Hepatocyte (in vitro differentiated cells): ENCODE measurements around the gene CFAP99. TPM values are rescaled to one million over a fixed set of nuclear protein-coding genes. Genes with fewer than 3 reads are reported as not detected.

Experiments used
- DNase-seq: peaks from one replicate; pipeline ENCODE4 v3.0.0-alpha.2; 2016; ENCODE audit warnings: low spot score
- H2AFZ ChIP-seq: fragments of 200-600 bp; sonication (generic); 2 replicates; pipeline ENCODE4 v1.6.0; 2016; ENCODE audit warnings: antibody characterized with exemption, mild to moderate bottlenecking
- H3K27ac ChIP-seq: fragments of 200-600 bp; sonication (generic); 2 replicates; pipeline ENCODE4 v1.5.1; 2016; ENCODE audit warnings: mild to moderate bottlenecking
- H3K27me3 ChIP-seq: fragments of 200-600 bp; sonication (generic); 2 replicates; pipeline ENCODE4 v1.6.1; 2016
- H3K36me3 ChIP-seq: fragments of 200-600 bp; sonication (generic); replicated peaks from 2 replicates; pipeline ENCODE4 v1.5.1; 2016; ENCODE audit warnings: low read depth; ENCODE audit not compliant: insufficient read depth
- H3K4me1 ChIP-seq: fragments of 200-600 bp; sonication (generic); 2 replicates; pipeline ENCODE4 v1.5.1; 2016; ENCODE audit warnings: mild to moderate bottlenecking, moderate library complexity; ENCODE audit not compliant: insufficient read depth
- H3K4me2 ChIP-seq: fragments of 200-600 bp; sonication (generic); 2 replicates; pipeline ENCODE4 v1.6.0; 2016
- H3K4me3 ChIP-seq: fragments of 200-600 bp; sonication (generic); 2 replicates; pipeline ENCODE4 v1.5.1; 2016; ENCODE audit warnings: mild to moderate bottlenecking
- H3K79me2 ChIP-seq: fragments of 200-600 bp; sonication (generic); 2 replicates; pipeline ENCODE4 v1.6.0; 2017; ENCODE audit warnings: mild to moderate bottlenecking
- H3K9me2 ChIP-seq: fragments of 200-600 bp; sonication (generic); replicated peaks from 2 replicates; pipeline ENCODE4 v1.6.0; 2017; ENCODE audit warnings: mild to moderate bottlenecking; ENCODE audit not compliant: insufficient read depth
- H3K9me3 ChIP-seq: fragments of 200-600 bp; sonication (generic); 2 replicates; pipeline ENCODE4 v1.5.1; 2016; ENCODE audit warnings: low read depth, mild to moderate bottlenecking
- H4K20me1 ChIP-seq: fragments of 200-600 bp; sonication (generic); 2 replicates; pipeline ENCODE4 v1.6.0; 2016; ENCODE audit warnings: mild to moderate bottlenecking; ENCODE audit not compliant: insufficient read depth, poor library complexity, severe bottlenecking
- CTCF ChIP-seq: fragments of 200-600 bp; sonication (generic); IDR thresholded peaks from 2 replicates; pipeline ENCODE4 v1.5.1; 2016; ENCODE audit warnings: antibody characterized with exemption, mild to moderate bottlenecking; ENCODE audit not compliant: poor library complexity
- EZH2 ChIP-seq: fragments of 200-600 bp; sonication (generic); IDR thresholded peaks from 2 replicates; pipeline ENCODE4 v1.6.1; 2016; ENCODE audit warnings: antibody characterized with exemption, mild to moderate bottlenecking, borderline replicate concordance
- EZH2phosphoT487 ChIP-seq: fragments of 200-600 bp; sonication (generic); IDR thresholded peaks from one replicate; pipeline ENCODE4 v1.6.1; 2018; ENCODE audit warnings: antibody characterized with exemption, mild to moderate bottlenecking, low read depth, moderate library complexity; ENCODE audit not compliant: unreplicated experiment, severe bottlenecking
- WGBS: methylation state at CpG from one replicate; pipeline ENCODE4 v1.1.6; 2016; ENCODE audit warnings: low lambda C conversion rate; ENCODE audit errors: missing lambda C conversion rate; 5-methylcytosine and 5-hydroxymethylcytosine counted together
- polyA plus RNA-seq: library from polyadenylated mRNA; unstranded; fragments of >200 nt; fragmentation: Nextera tagmentation; extraction: Ambion mirVana; gene quantifications from 2 replicates; pipeline ENCODE4 v1.2.1, GENCODE V29; 2016
- total RNA-seq: library from RNA; depleted of rRNA; stranded (reverse); fragments of >200 nt; gene quantifications from 2 replicates; pipeline ENCODE4 v1.2.3, GENCODE V29; 2014

CFAP99 gene
- total and polyA plus RNA-seq, 2 experiments from 2014 or later, result not detected

- H3K79me2 ChIP-seq, result no peaks in the 10 kb centered on the region
Observed at GRCh38 chr4:2432004-2432403, 13.2 kb downstream of the CFAP99 start.

GRCh38 chr4:2432991-2433530 is 14.3 kb downstream of the CFAP99 start:
- 80% methylated on average over 18 of the region's 20 CpGs for WGBS

More at GRCh38 chr4:2432004-2432403, 13.2 kb downstream of the CFAP99 start:
- TF ChIP-seq CTCF, result no peak
- TF ChIP-seq EZH2, result no peak
- TF ChIP-seq EZH2phosphoT487, result no peak
- no peak overlapping the region for H3K4me2 ChIP-seq
- no peaks in the 10 kb centered on the region for H3K27me3 ChIP-seq
- H3K36me3 ChIP-seq, result no peaks in the 10 kb centered on the region
- H3K4me3 ChIP-seq, result no peak overlapping the region
- no peaks in the 10 kb centered on the region for H3K9me2 ChIP-seq
- no peaks in the 10 kb centered on the region for H3K4me1 ChIP-seq
- no peak overlapping the region for H2AFZ ChIP-seq
- no peaks in the 10 kb centered on the region for H4K20me1 ChIP-seq
- no peaks in the 10 kb centered on the region for H3K9me3 ChIP-seq
- H3K27ac ChIP-seq, result no peak overlapping the region
- DNase-seq, result no peak

GRCh38 chr4:2433609-2434350 is 15.0 kb downstream of the CFAP99 start:
- no peaks in the 10 kb centered on the region for H3K9me3 ChIP-seq
- 84% methylated on average over 27 of the region's 29 CpGs for WGBS
- no peaks in the 10 kb centered on the region for H3K36me3 ChIP-seq
- no peaks in the 10 kb centered on the region for H4K20me1 ChIP-seq
- H3K79me2 ChIP-seq, result no peaks in the 10 kb centered on the region
- H3K4me1 ChIP-seq, result no peaks in the 10 kb centered on the region
- no peak overlapping the region for H2AFZ ChIP-seq
- no peak for DNase-seq
- H3K27ac ChIP-seq, result no peak overlapping the region
- H3K27me3 ChIP-seq, result no peaks in the 10 kb centered on the region
- TF ChIP-seq EZH2, result no peak
- TF ChIP-seq CTCF, result no peak
- TF ChIP-seq EZH2phosphoT487, result no peak
- H3K4me2 ChIP-seq, result no peak overlapping the region
- no peak overlapping the region for H3K4me3 ChIP-seq
- H3K9me2 ChIP-seq, result no peaks in the 10 kb centered on the region

More at GRCh38 chr4:2432991-2433530, 14.3 kb downstream of the CFAP99 start:
- Histone ChIP-seq H3K36me3 (no peaks in the 10 kb centered on the region), H3K27ac (no peak overlapping the region), H3K79me2 (no peaks in the 10 kb centered on the region), H3K4me1 (no peaks in the 10 kb centered on the region), H4K20me1 (no peaks in the 10 kb centered on the region), H3K4me3 (no peak overlapping the region), H3K27me3 (no peaks in the 10 kb centered on the region), H3K9me3 (no peaks in the 10 kb centered on the region), H3K4me2 (no peak overlapping the region), H3K9me2 (no peaks in the 10 kb centered on the region), H2AFZ (no peak overlapping the region)
- TF ChIP-seq EZH2phosphoT487 (no peak), CTCF (no peak), EZH2 (no peak)
- DNase-seq, result no peak
